Gastrocnemius medialis (tissue), 4 donors: ENCODE results near the gene MED13L. TPM values are rescaled to one million over a fixed set of nuclear protein-coding genes. Genes with fewer than 3 reads are reported as not detected.

Experiments used
- ATAC-seq, 2 donors: fragments of 150-250 bp; one replicate each; pipeline ENCODE4 v1.9.1; 2016
- DNase-seq, 2 donors: peaks; one replicate each; pipeline ENCODE4 v3.0.0-alpha.2; 2019
- H3K27ac ChIP-seq, 4 donors: fragments of 200-600 bp; sonication (generic); 1 replicate in 1 of 4; 2 replicates in 3 of 4; pipeline ENCODE4 v1.5.1; 2016 to 2018; ENCODE audit warnings: mild to moderate bottlenecking in 2 of 4, moderate library complexity in 1 of 4
- H3K27me3 ChIP-seq, 3 donors: fragments of 200-600 bp; sonication (generic) in 2 of 3; 1 replicate in 1 of 3; 2 replicates in 2 of 3; pipeline versions ENCODE4 v1.5.1 to v1.6.0; 2016 to 2019; ENCODE audit warnings: mild to moderate bottlenecking in 1 of 3, moderate library complexity in 1 of 3
- H3K36me3 ChIP-seq, 2 donors: fragments of 200-600 bp; sonication (generic) in 1 of 2; one replicate each; pipeline ENCODE4 v1.5.1; 2017 to 2018
- H3K4me1 ChIP-seq, 2 donors: fragments of 200-600 bp; sonication (generic) in 1 of 2; one replicate each; pipeline ENCODE4 v1.5.1; 2016 to 2017; ENCODE audit warnings: mild to moderate bottlenecking in 2 of 2
- H3K4me3 ChIP-seq, 4 donors: fragments of 200-600 bp; sonication (generic) in 3 of 4; 1 replicate in 1 of 4; 2 replicates in 3 of 4; pipeline ENCODE4 v1.5.1; 2016 to 2019; ENCODE audit warnings: mild to moderate bottlenecking in 2 of 4
- H3K9me3 ChIP-seq, 3 donors: fragments of 200-600 bp; sonication (generic) in 2 of 3; 1 replicate in 1 of 3; 2 replicates in 2 of 3; pipeline ENCODE4 v1.5.1; 2016 to 2019
- POLR2A ChIP-seq, 2 donors: fragments of 450-650 bp; IDR thresholded peaks; one replicate each; pipeline ENCODE4 v1.6.1; 2017; ENCODE audit warnings: antibody characterized with exemption in 2 of 2, mild to moderate bottlenecking in 2 of 2, moderate library complexity in 2 of 2
- in situ Hi-C, 4 donors: fragments of 200-750 bp; cut with MboI; loops; one replicate each; pipeline versions ENCODE4 v1.15.0 to v1.8.0; 2017; ENCODE audit warnings: low sequenced_read_pairs in 4 of 4
- intact Hi-C: fragments of 100-400 bp; cut with DNase I; formaldehyde crosslinking; loops from one replicate; pipeline ENCODE4 v1.15.1; 2023; ENCODE audit warnings: low total_unique reads
- total RNA-seq, 4 donors: library from RNA; depleted of rRNA; stranded (reverse); fragments of >200 nt; gene quantifications; one replicate each; pipeline versions ENCODE4 v1.1.0 to v1.2.3, GENCODE V29; 2016
- TF ChIP-seq, protein P1 (sequence below), 5 experiments: fragments of 450-650 bp in 3 of 5; fragments of 200-600 bp in 2 of 5; sonication (generic) in 2 of 5; IDR thresholded peaks in 4 of 5; conservative IDR thresholded peaks in 1 of 5; 1 replicate in 4 of 5; 2 replicates in 1 of 5; pipeline ENCODE4 v1.5.1; 2016 to 2019; ENCODE audit warnings: antibody characterized with exemption in 5 of 5, mild to moderate bottlenecking in 3 of 5, moderate library complexity in 3 of 5

MED13L gene
- total RNA-seq, 4 donors from 2014 or later: 59.5 to 92.6 (median 74.1) TPM

DNA sequence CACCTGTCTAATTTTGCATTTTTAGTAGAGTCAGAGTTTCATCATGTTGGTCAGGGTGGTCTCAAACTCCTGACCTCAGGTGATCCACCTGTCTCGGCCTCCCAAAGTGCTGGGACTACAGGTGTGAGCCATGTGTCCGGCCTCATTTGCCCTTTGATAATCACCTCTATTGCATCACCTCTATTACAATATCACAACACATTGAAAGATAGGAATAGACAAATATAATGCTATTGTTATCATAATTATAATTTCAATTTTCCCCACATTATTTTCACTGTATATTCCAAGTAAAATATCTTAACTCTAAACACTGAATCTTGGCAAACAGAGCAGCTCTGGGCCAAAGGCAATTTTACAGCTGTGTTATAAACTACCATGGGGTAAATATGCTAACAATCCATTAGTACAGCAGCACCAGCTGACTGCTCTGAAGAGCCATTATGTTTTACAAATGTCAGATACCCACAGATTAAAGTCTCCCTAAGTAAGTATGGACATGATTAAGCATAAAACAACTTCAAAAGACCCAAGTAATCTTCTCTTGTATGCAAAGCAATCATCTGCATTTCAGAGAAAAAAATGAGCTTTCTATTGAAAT, 173.2 kb downstream of the MED13L start:
- H3K36me3 ChIP-seq: no peaks in the 10 kb centered on the region
- TF ChIP-seq POLR2A (IDR thresholded peaks at IDR 0.05): no peak
- TF ChIP-seq, protein P1, sequence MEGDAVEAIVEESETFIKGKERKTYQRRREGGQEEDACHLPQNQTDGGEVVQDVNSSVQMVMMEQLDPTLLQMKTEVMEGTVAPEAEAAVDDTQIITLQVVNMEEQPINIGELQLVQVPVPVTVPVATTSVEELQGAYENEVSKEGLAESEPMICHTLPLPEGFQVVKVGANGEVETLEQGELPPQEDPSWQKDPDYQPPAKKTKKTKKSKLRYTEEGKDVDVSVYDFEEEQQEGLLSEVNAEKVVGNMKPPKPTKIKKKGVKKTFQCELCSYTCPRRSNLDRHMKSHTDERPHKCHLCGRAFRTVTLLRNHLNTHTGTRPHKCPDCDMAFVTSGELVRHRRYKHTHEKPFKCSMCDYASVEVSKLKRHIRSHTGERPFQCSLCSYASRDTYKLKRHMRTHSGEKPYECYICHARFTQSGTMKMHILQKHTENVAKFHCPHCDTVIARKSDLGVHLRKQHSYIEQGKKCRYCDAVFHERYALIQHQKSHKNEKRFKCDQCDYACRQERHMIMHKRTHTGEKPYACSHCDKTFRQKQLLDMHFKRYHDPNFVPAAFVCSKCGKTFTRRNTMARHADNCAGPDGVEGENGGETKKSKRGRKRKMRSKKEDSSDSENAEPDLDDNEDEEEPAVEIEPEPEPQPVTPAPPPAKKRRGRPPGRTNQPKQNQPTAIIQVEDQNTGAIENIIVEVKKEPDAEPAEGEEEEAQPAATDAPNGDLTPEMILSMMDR (IDR thresholded peaks at IDR 0.05 in 4 of 5, conservative IDR thresholded peaks at IDR 0.05 in 1 of 5): no peak
- no peaks in the 10 kb centered on the region for H3K27me3 ChIP-seq
- in situ Hi-C loops: no loop called here
- H3K27ac ChIP-seq: no peak overlapping the region
- no peak for DNase-seq
- intact Hi-C loops: no loop called here
- peaks cover 37 to 48% of the 10 kb centered on the region in 2 donors for H3K4me1 ChIP-seq
- H3K9me3 ChIP-seq: no peaks in the 10 kb centered on the region
- no peak overlapping the region for H3K4me3 ChIP-seq
- no peak for ATAC-seq

DNA sequence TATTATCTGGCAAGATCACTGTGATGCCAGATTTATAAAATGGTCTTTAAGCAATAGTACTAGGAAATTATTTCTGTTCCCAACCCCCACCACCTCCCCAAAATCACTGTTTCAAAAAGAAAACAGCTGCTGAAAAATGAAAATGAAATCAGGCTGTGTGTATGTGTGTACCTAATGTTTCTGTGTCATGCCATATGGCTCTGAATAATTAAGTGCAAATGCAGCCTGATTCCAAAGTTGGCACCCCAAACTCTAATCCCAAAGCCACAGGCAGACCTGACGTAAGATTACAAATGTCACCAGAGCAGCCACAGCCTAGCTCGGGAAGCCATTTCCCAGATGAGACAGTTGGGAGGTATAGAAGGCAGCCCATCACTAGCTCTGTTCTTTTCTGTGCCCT, 175.5 kb downstream of the MED13L start:
- no peak overlapping the region for H3K27ac ChIP-seq
- no peaks in the 10 kb centered on the region for H3K36me3 ChIP-seq
- no peak overlapping the region for H3K4me3 ChIP-seq
- H3K27me3 ChIP-seq: no peaks in the 10 kb centered on the region
- H3K4me1 ChIP-seq: peaks cover 40 to 49% of the 10 kb centered on the region in 2 donors
- intact Hi-C loops: no loop called here
- no peak for TF ChIP-seq POLR2A (IDR thresholded peaks at IDR 0.05)
- TF ChIP-seq, protein P1 (IDR thresholded peaks at IDR 0.05 in 4 of 5, conservative IDR thresholded peaks at IDR 0.05 in 1 of 5): no peak
- H3K9me3 ChIP-seq: no peaks in the 10 kb centered on the region
- ATAC-seq (no peak), DNase-seq (no peak)
- in situ Hi-C loops: no loop called here

DNA sequence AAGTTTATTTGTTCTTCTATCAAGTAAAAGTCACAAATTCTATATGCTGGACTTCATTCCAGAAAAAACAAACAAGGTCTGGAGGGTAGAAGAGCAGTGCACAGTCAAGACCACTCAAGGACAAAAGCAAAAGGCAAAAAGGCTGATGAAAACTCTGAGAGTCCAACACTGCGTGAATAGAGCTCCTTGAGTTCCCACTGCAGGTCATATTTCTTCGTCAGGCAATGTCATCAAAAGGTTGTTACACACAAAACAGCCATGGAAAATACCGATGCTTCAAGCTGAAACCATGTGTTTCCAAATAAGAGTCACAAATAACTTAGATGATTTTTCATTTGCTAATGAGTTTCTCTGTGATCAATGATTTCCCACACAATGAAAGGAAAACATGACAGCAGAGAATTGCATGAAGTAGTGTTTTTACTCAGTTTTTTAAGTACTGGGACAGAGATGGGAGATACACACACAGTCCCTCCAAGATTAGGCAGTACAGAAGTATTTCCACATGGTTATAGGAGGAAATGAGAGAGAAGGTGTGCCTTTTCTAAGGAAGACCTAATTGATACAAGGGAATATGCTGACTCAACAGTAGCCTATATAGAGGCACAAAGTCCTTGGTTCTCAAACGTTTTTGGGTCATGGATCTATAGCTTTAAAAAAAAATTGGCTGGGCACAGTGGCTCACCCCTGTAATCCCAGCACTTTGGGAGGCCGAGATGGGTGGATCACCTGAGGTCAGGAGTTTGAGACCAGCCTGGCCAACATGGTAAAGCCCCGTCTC, 177.7 kb downstream of the MED13L start:
- no peak for DNase-seq
- Histone ChIP-seq H3K36me3 (no peaks in the 10 kb centered on the region), H3K9me3 (no peaks in the 10 kb centered on the region), H3K27ac (peak overlapping the region in 3 of 4 donors; percentile 7 to 60 (median 39)), H3K27me3 (no peaks in the 10 kb centered on the region), H3K4me3 (no peak overlapping the region), H3K4me1 (peaks cover 32 to 36% of the 10 kb centered on the region in 2 donors)
- ATAC-seq: peak in 1 of 2 donors; percentile 84
- in situ Hi-C loops: no loop called here
- intact Hi-C loops: no loop called here
- TF ChIP-seq POLR2A (IDR thresholded peaks at IDR 0.05): no peak
- TF ChIP-seq, protein P1 (IDR thresholded peaks at IDR 0.05 in 4 of 5, conservative IDR thresholded peaks at IDR 0.05 in 1 of 5): no peak

DNA sequence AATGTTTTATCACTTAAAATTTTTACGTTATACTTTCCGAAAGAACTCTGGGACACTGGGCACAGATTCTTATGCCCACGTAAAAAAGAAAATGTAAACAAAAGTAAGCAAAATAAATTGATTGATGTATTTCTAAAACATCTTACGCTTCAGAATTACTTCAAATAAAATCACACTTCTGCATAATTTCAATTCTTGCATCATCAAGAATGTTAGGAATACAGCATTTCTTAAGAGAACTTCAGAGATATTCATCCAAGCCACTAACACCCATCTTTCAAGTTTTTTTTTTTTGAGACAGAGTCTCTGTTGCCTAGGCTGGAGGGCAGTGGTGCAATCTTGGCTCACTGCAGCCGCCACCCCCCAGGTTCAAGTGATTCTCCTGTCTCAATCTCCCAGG, 180.6 kb downstream of the MED13L start:
- intact Hi-C loops: no loop called here
- Histone ChIP-seq H3K9me3 (no peaks in the 10 kb centered on the region), H3K27ac (no peak overlapping the region), H3K36me3 (no peaks in the 10 kb centered on the region), H3K27me3 (no peaks in the 10 kb centered on the region), H3K4me3 (no peak overlapping the region), H3K4me1 (peaks cover 33 to 52% of the 10 kb centered on the region in 2 donors)
- TF ChIP-seq, protein P1 (IDR thresholded peaks at IDR 0.05 in 4 of 5, conservative IDR thresholded peaks at IDR 0.05 in 1 of 5): no peak
- TF ChIP-seq POLR2A (IDR thresholded peaks at IDR 0.05): no peak
- no peak for DNase-seq
- in situ Hi-C loops: no loop called here
- no peak for ATAC-seq
